Common myeloid progenitor, CD34-positive (primary cell): ENCODE data around the gene ZBTB2.

Experiments
- CTCF ChIA-PET: fragments of 350-600 bp; sonication (Branson Sonifier 250); formaldehyde crosslinking; loops from one replicate; lab custom pipeline; 2021; ENCODE audit warnings: antibody characterized with exemption; lab: Charles Lee
- POLR2A ChIA-PET: fragments of 350-600 bp; sonication (Branson Sonifier 250); formaldehyde crosslinking; loops from one replicate; lab custom pipeline; 2021; ENCODE audit warnings: antibody characterized with exemption; lab: Charles Lee
- DNase-seq, 3 donors: peaks; one replicate each; pipeline versions ENCODE4 v3.0.0 to v3.0.0-alpha.2; 2013
- H3K27ac ChIP-seq, 2 experiments: 1 replicate in 1 of 2; 2 replicates in 1 of 2; pipeline ENCODE4 v1.7.0; 2013; ENCODE audit warnings: inconsistent platforms in 2 of 2, low read length in 2 of 2, mild to moderate bottlenecking in 2 of 2, low read depth in 1 of 2, moderate library complexity in 1 of 2; ENCODE audit not compliant: severe bottlenecking in 2 of 2, insufficient read depth in 1 of 2, poor library complexity in 1 of 2
- H3K27me3 ChIP-seq, 5 experiments: replicated peaks in 2 of 5; 1 replicate in 3 of 5; 2 replicates in 2 of 5; pipeline versions ENCODE4 v1.6.1 to v1.7.0; 2013; ENCODE audit warnings: low read length in 4 of 5, mild to moderate bottlenecking in 2 of 5, moderate library complexity in 2 of 5, inconsistent platforms in 1 of 5; ENCODE audit not compliant: insufficient read depth in 5 of 5, control insufficient read depth in 4 of 5
- H3K36me3 ChIP-seq, 4 experiments: 1 replicate in 2 of 4; 2 replicates in 2 of 4; pipeline versions ENCODE4 v1.6.1 to v1.7.0; 2013; ENCODE audit warnings: low read length in 3 of 4, control low read depth in 1 of 4, mild to moderate bottlenecking in 1 of 4; ENCODE audit not compliant: control insufficient read depth in 4 of 4, insufficient read depth in 4 of 4
- H3K4me1 ChIP-seq, 4 experiments: 1 replicate in 3 of 4; 2 replicates in 1 of 4; pipeline versions ENCODE4 v1.6.1 to v1.7.1; 2013; ENCODE audit warnings: low read length in 3 of 4, mild to moderate bottlenecking in 3 of 4, control low read depth in 1 of 4, inconsistent platforms in 1 of 4, moderate library complexity in 1 of 4; ENCODE audit not compliant: control insufficient read depth in 4 of 4, insufficient read depth in 4 of 4; ENCODE audit errors: control extremely low read depth in 1 of 4
- H3K4me3 ChIP-seq, 7 experiments: 1 replicate in 4 of 7; 2 replicates in 3 of 7; pipeline versions ENCODE4 v1.5.1 to v1.7.0; 2013; ENCODE audit warnings: mild to moderate bottlenecking in 7 of 7, low read length in 6 of 7, moderate library complexity in 6 of 7, inconsistent platforms in 2 of 7, low read depth in 2 of 7, control low read depth in 1 of 7; ENCODE audit not compliant: insufficient read depth in 4 of 7, control insufficient read depth in 1 of 7; ENCODE audit errors: extremely low read depth in 1 of 7
- H3K9me3 ChIP-seq, 5 experiments: 1 replicate in 4 of 5; 2 replicates in 1 of 5; pipeline versions ENCODE4 v1.6.1 to v1.7.1; 2013; ENCODE audit warnings: low read length in 4 of 5, mild to moderate bottlenecking in 2 of 5, inconsistent platforms in 1 of 5, low read depth in 1 of 5, moderate library complexity in 1 of 5; ENCODE audit not compliant: control insufficient read depth in 4 of 5, insufficient read depth in 2 of 5; ENCODE audit errors: control extremely low read depth in 1 of 5
- WGBS: methylation state at CpG from one replicate; pipeline ENCODE4 v1.1.5; 2013; ENCODE audit not compliant: insufficient coverage; 5-methylcytosine and 5-hydroxymethylcytosine counted together

The ZBTB2 gene

GRCh38 chr6:151339369-151339768 lies 52.0 kb downstream of the ZBTB2 start:
- Histone ChIP-seq H3K27ac (no peak overlapping the region), H3K27me3 (peaks cover 0 to 4% (median 0%) of the 10 kb centered on the region in 5 experiments), H3K9me3 (no peaks in the 10 kb centered on the region), H3K4me3 (no peak overlapping the region), H3K36me3 (no peaks in the 10 kb centered on the region), H3K4me1 (no peaks in the 10 kb centered on the region)
- 93% methylated on average over 4 of the region's 4 CpGs for WGBS
- POLR2A ChIA-PET, result interaction anchor here (0.6 kb wide), 1 partner anchor 152 kb away, joined by 3 read pairs; no protein-coding TSS in a partner anchor
- DNase-seq, result no peak
- CTCF ChIA-PET, result interaction anchor here (0.7 to 1.2 kb wide), 2 partner anchors 15 to 50 kb away, joined by 3 read pairs; no protein-coding TSS in a partner anchor

- Histone ChIP-seq H3K9me3 (no peaks in the 10 kb centered on the region), H3K4me3 (no peak overlapping the region), H3K36me3 (no peaks in the 10 kb centered on the region), H3K27me3 (peaks cover 0 to 4% (median 0%) of the 10 kb centered on the region in 5 experiments), H3K27ac (no peak overlapping the region), H3K4me1 (no peaks in the 10 kb centered on the region)
- WGBS, result 94% methylated on average over 7 of the region's 11 CpGs
- CTCF ChIA-PET, result interaction anchor here (1.0 to 18.8 kb wide), 4 partner anchors 13 to 447 kb away, joined by 4 to 260 read pairs (median 21); no protein-coding TSS in a partner anchor
- POLR2A ChIA-PET, result no interaction called here
- no peak for DNase-seq
Measured at GRCh38 chr6:151338651-151339200, 52.6 kb downstream of the ZBTB2 start.

- Histone ChIP-seq H3K9me3 (no peaks in the 10 kb centered on the region), H3K4me1 (no peaks in the 10 kb centered on the region), H3K27me3 (peaks cover 0 to 4% (median 0%) of the 10 kb centered on the region in 5 experiments), H3K4me3 (no peak overlapping the region), H3K36me3 (no peaks in the 10 kb centered on the region), H3K27ac (no peak overlapping the region)
- ChIA-PET CTCF (interaction anchor here (0.8 to 18.8 kb wide), 14 partner anchors 10 to 519 kb away, joined by 3 to 260 read pairs (median 5); no protein-coding TSS in a partner anchor), POLR2A (no interaction called here)
- DNase-seq, result no peak
Measured at GRCh38 chr6:151335930-151336329, 55.4 kb downstream of the ZBTB2 start.

GRCh38 chr6:151330130-151330696 lies 61.1 kb downstream of the ZBTB2 start:
- peaks cover 0 to 24% (median 9%) of the 10 kb centered on the region in 5 experiments for H3K27me3 ChIP-seq
- H3K36me3 ChIP-seq, result no peaks in the 10 kb centered on the region
- no peak for DNase-seq
- ChIA-PET POLR2A (no interaction called here), CTCF (interaction anchor here (2.0 to 18.8 kb wide), 3 partner anchors 9 to 438 kb away, joined by 4 to 260 read pairs (median 6); no protein-coding TSS in a partner anchor)
- WGBS, result 100% methylated on average over 4 of the region's 6 CpGs
- H3K4me3 ChIP-seq, result no peak overlapping the region
- H3K4me1 ChIP-seq, result peaks cover 0 to 8% (median 6%) of the 10 kb centered on the region in 4 experiments
- no peak overlapping the region for H3K27ac ChIP-seq
- no peaks in the 10 kb centered on the region for H3K9me3 ChIP-seq

- ChIA-PET POLR2A (no interaction called here), CTCF (interaction anchor here (1.3 to 18.8 kb wide), 5 partner anchors 11 to 510 kb away, joined by 3 to 260 read pairs (median 4); no protein-coding TSS in a partner anchor)
- peaks cover 0 to 15% (median 7%) of the 10 kb centered on the region in 4 experiments for H3K4me1 ChIP-seq
- no peak for DNase-seq
- peaks cover 4 to 34% (median 15%) of the 10 kb centered on the region in 5 experiments for H3K27me3 ChIP-seq
- H3K4me3 ChIP-seq, result no peak overlapping the region
- H3K27ac ChIP-seq, result no peak overlapping the region
- WGBS, result 90% methylated on average over 2 of the region's 4 CpGs
- no peaks in the 10 kb centered on the region for H3K9me3 ChIP-seq
- no peaks in the 10 kb centered on the region for H3K36me3 ChIP-seq
Measured at GRCh38 chr6:151327101-151327500, 64.3 kb downstream of the ZBTB2 start.

- Histone ChIP-seq H3K4me1 (peaks cover 0 to 15% (median 7%) of the 10 kb centered on the region in 4 experiments), H3K9me3 (peaks cover 0 to 2% (median 0%) of the 10 kb centered on the region in 5 experiments), H3K4me3 (peak overlapping the region in 5 of 7 experiments; percentile 23 to 65 (median 53)), H3K27ac (no peak overlapping the region), H3K27me3 (peaks cover 4 to 34% (median 15%) of the 10 kb centered on the region in 5 experiments), H3K36me3 (no peaks in the 10 kb centered on the region)
- DNase-seq, result no peak
- POLR2A ChIA-PET, result no interaction called here
- CTCF ChIA-PET, result interaction anchor here (1.0 to 18.8 kb wide), 10 partner anchors 8 to 434 kb away, joined by 3 to 260 read pairs (median 7); no protein-coding TSS in a partner anchor
- WGBS, result 100% methylated on average over 1 of the region's 8 CpGs
Measured at GRCh38 chr6:151326116-151326825, 65.1 kb downstream of the ZBTB2 start.
